ENCODE measurements around the gene ULK4.

The ULK4 gene

DNA sequence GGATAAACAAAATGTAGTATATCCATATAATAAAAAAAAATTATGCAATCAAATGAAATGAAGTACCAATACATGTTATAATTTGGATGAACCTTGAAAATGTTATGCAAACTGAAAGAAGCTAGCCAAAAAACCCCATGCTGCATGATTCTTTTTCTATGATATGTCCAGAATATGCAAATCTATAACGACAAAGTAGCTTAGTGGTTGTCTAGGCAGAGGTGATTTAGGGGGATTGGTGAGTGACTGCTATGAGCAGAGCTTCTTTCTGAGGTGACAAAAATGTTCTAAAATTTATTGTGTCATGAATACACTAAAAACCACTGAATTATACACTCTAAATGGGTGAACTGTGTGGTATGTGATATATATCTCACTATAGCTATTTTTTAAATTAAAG lies 438.0 kb downstream of the ULK4 start:
- no peak for TF ChIP-seq CTCF (IDR thresholded peaks at IDR 0.05; ENCODE audit: borderline replicate concordance, insufficient read depth, low read depth, low read length)

GRCh38 chr3:41522612-41523011 lies 439.3 kb downstream of the ULK4 start:
- no peak overlapping the region for H3K4me3 ChIP-seq (ENCODE audit: low read depth, low read length)

More for the DNA sequence above, 438.0 kb downstream of the ULK4 start:
- H3K4me3 ChIP-seq (ENCODE audit: low read depth, low read length): no peak overlapping the region

GRCh38 chr3:41521010-41521655 lies 440.8 kb downstream of the ULK4 start:
- no peak for TF ChIP-seq CTCF (IDR thresholded peaks at IDR 0.05; ENCODE audit: borderline replicate concordance, insufficient read depth, low read depth, low read length)
- no peak overlapping the region for H3K4me3 ChIP-seq (ENCODE audit: low read depth, low read length)

More at GRCh38 chr3:41522612-41523011, 439.3 kb downstream of the ULK4 start:
- no peak for TF ChIP-seq CTCF (IDR thresholded peaks at IDR 0.05; ENCODE audit: borderline replicate concordance, insufficient read depth, low read depth, low read length)

DNA sequence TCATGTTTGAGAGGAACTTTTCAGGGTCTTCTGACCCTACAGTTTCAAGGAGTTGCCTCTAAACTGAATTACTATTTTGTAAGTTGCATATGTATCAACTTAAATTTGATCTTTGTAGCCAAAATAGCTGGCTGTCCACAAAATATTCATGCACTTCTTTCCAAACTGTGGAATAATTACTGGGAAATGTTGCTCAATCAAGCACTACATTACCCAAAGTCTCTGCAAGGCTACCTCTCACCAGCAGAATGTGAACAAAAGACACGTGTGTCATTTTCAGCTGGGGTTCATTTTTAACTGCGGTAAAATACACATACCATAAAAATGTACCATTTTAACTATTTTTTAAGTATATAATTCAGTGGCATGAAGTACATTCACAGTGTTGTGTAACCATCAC lies 442.2 kb downstream of the ULK4 start:
- no peak overlapping the region for H3K4me3 ChIP-seq (ENCODE audit: low read depth, low read length)
- TF ChIP-seq CTCF (IDR thresholded peaks at IDR 0.05; ENCODE audit: borderline replicate concordance, insufficient read depth, low read depth, low read length): no peak

GRCh38 chr3:41518626-41519025 lies 443.3 kb downstream of the ULK4 start:
- TF ChIP-seq CTCF (IDR thresholded peaks at IDR 0.05; ENCODE audit: borderline replicate concordance, insufficient read depth, low read depth, low read length): no peak
- no peak overlapping the region for H3K4me3 ChIP-seq (ENCODE audit: low read depth, low read length)

DNA sequence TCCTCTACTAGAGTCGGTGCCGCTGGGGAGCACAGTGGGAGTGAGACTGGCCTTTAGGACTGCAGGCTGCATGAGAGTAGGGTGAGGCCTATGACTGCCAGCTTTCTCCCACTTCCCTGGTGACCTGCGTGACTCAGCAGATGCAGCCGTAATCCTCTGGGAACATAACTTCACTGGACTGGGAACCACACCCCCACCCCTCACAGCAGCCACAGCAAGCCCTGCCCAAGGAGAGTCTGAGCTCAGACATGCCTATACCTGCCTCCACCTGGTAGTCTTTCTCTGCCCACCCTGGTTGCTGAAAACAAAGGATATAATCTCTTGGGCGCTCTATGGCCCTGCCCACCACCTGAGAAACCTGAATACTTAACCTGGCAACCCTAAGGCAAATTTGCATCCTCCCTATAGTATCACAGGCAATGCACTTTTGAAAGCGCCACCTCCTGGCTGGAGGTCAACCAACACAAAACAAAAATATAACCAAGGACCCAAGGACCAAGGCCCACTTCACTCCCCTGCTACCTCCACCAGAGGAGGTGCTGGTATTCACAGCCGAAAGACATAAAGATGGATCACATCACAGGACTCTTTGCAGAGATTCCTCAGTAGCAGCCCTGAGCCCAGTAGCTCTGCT lies 453.7 kb downstream of the ULK4 start:
- TF ChIP-seq CTCF (IDR thresholded peaks at IDR 0.05; ENCODE audit: borderline replicate concordance, insufficient read depth, low read depth, low read length): no peak
- no peak overlapping the region for H3K4me3 ChIP-seq (ENCODE audit: low read depth, low read length)
